ENCODE measurements around the gene GRHL1.

- TF ChIP-seq EZH2 (IDR thresholded peaks at IDR 0.05) (no peak), POLR2AphosphoS5 (IDR thresholded peaks at IDR 0.05; ENCODE audit: borderline replicate concordance, low read depth, low read length) (no peak)
These were observed 13.8 kb downstream of the GRHL1 start for GRCh38 chr2:9965119-9965822.
